Neural cell (in vitro differentiated cells): ENCODE data around the gene ODAM. TPM values are rescaled to one million over a fixed set of nuclear protein-coding genes. Genes with fewer than 3 reads are reported as not detected.

ENCODE experiments used
- H2AFZ ChIP-seq: fragments of 200-600, 300-800 bp; sonication (generic), shearing (Covaris generic); 2 replicates; pipeline ENCODE4 v1.6.0; 2014; ENCODE audit warnings: low read depth, mild to moderate bottlenecking, antibody characterized with exemption, low read length, moderate library complexity
- H3F3A ChIP-seq: fragments of 200-600 bp; shearing (Covaris generic); 2 replicates; pipeline ENCODE4 v1.6.1; 2016; ENCODE audit warnings: mild to moderate bottlenecking, moderate library complexity, mixed read lengths, antibody characterized with exemption, low read length; ENCODE audit not compliant: insufficient read depth, poor library complexity, severe bottlenecking
- H3K27ac ChIP-seq: fragments of 200-600, 300-800 bp; sonication (generic), shearing (Covaris generic); 2 replicates; pipeline ENCODE4 v1.5.1; 2014; ENCODE audit warnings: mild to moderate bottlenecking, low read length, moderate library complexity
- H3K27me3 ChIP-seq: fragments of 300-800, 200-600 bp; sonication (generic), shearing (Covaris generic); 2 replicates; pipeline ENCODE4 v1.6.0; 2014; ENCODE audit warnings: mild to moderate bottlenecking, low read depth, low read length, moderate library complexity; ENCODE audit not compliant: insufficient read depth
- H3K36me3 ChIP-seq: fragments of 300-800, 200-600 bp; sonication (generic), shearing (Covaris generic); 2 replicates; pipeline ENCODE4 v1.5.1; 2014; ENCODE audit warnings: mild to moderate bottlenecking, antibody characterized with exemption, low read length, moderate library complexity; ENCODE audit not compliant: insufficient read depth
- H3K4me2 ChIP-seq: fragments of 300-800, 200-600 bp; sonication (generic), shearing (Covaris generic); 2 replicates; pipeline ENCODE4 v1.6.0; 2014; ENCODE audit warnings: mild to moderate bottlenecking, low read length
- H3K4me3 ChIP-seq: fragments of 300-800, 200-600 bp; sonication (generic), shearing (Covaris generic); 2 replicates; pipeline ENCODE4 v1.5.1; 2014; ENCODE audit warnings: mild to moderate bottlenecking, low read length, moderate library complexity
- H3K79me2 ChIP-seq: fragments of 200-600 bp; shearing (Covaris generic); replicated peaks from 2 replicates; pipeline ENCODE4 v1.6.0; 2014; ENCODE audit warnings: mild to moderate bottlenecking, low read length, moderate library complexity; ENCODE audit not compliant: insufficient read depth
- H3K9ac ChIP-seq: fragments of 300-800, 200-600 bp; sonication (generic), shearing (Covaris generic); 2 replicates; pipeline ENCODE4 v1.6.1; 2016; ENCODE audit warnings: mild to moderate bottlenecking, low read length, mixed read lengths
- H3K9me2 ChIP-seq: fragments of 200-600 bp; shearing (Covaris generic); 2 replicates; pipeline ENCODE4 v1.6.1; 2016; ENCODE audit warnings: mild to moderate bottlenecking, low read length, mixed read lengths; ENCODE audit not compliant: insufficient read depth
- H3K9me3 ChIP-seq: fragments of 200-600, 300-800 bp; sonication (generic), shearing (Covaris generic); 2 replicates; pipeline ENCODE4 v1.6.1; 2016; ENCODE audit warnings: mild to moderate bottlenecking, mixed run types, low read length, moderate library complexity, mixed read lengths
- H4K20me1 ChIP-seq: fragments of 200-600 bp; shearing (Covaris generic); 2 replicates; pipeline ENCODE4 v1.6.1; 2016; ENCODE audit warnings: mild to moderate bottlenecking, mixed run types; ENCODE audit not compliant: insufficient read depth
- CTCF ChIP-seq: fragments of 450-650 bp; IDR thresholded peaks from 2 replicates; pipeline ENCODE4 v1.5.1; 2014; ENCODE audit warnings: antibody characterized with exemption, mild to moderate bottlenecking, moderate library complexity; ENCODE audit not compliant: poor library complexity, severe bottlenecking
- EP300 ChIP-seq: fragments of 450-650 bp; conservative IDR thresholded peaks from 2 replicates; pipeline ENCODE4 v1.6.1; 2014; ENCODE audit warnings: antibody characterized with exemption, mild to moderate bottlenecking, moderate library complexity; ENCODE audit not compliant: poor library complexity, severe bottlenecking
- EZH2 ChIP-seq: fragments of 200-600, 300-800 bp; shearing (Covaris generic), sonication (generic); IDR thresholded peaks from 2 replicates; pipeline ENCODE4 v1.6.1; 2014; ENCODE audit warnings: antibody characterized with exemption, low read length, borderline replicate concordance, mild to moderate bottlenecking; ENCODE audit not compliant: insufficient read depth, poor library complexity, severe bottlenecking
- MXI1 ChIP-seq: fragments of 450-650 bp; conservative IDR thresholded peaks from 2 replicates; pipeline ENCODE4 v1.6.1; 2014; ENCODE audit warnings: antibody characterized with exemption, mild to moderate bottlenecking; ENCODE audit not compliant: poor library complexity, severe bottlenecking
- POLR2AphosphoS5 ChIP-seq: IDR thresholded peaks from 2 replicates; pipeline ENCODE4 v1.6.1; 2012
- RAD21 ChIP-seq: fragments of 450-650 bp; conservative IDR thresholded peaks from 2 replicates; pipeline ENCODE4 v1.6.1; 2014; ENCODE audit warnings: antibody characterized with exemption, mild to moderate bottlenecking, moderate library complexity
- REST ChIP-seq: IDR thresholded peaks from 2 replicates; pipeline ENCODE4 v1.6.1; 2012; ENCODE audit warnings: borderline replicate concordance
- SMC3 ChIP-seq: fragments of 450-650 bp; conservative IDR thresholded peaks from 2 replicates; pipeline ENCODE4 v1.6.1; 2014; ENCODE audit warnings: antibody characterized with exemption, mild to moderate bottlenecking, moderate library complexity; ENCODE audit not compliant: poor library complexity
- TAF1 ChIP-seq: IDR thresholded peaks from 2 replicates; pipeline ENCODE4 v1.6.1; 2012; ENCODE audit warnings: low read depth
- polyA plus RNA-seq: library from polyadenylated mRNA; depleted of rRNA; stranded (reverse); fragments of >200 nt; gene quantifications from 2 replicates; pipeline ENCODE4 v1.2.3, GENCODE V29; 2014

ODAM gene
- polyA plus RNA-seq, 1 donor from 2014 or later, result not detected

GRCh38 chr4:70158576-70158975 is 36.9 kb upstream of the ODAM start:
- H3K27ac ChIP-seq, result no peak overlapping the region
- H3K36me3 ChIP-seq, result no peaks in the 10 kb centered on the region
- no peak overlapping the region for H2AFZ ChIP-seq
- H3K4me2 ChIP-seq, result no peak overlapping the region
- H3K9me2 ChIP-seq, result no peaks in the 10 kb centered on the region
- no peaks in the 10 kb centered on the region for H3K27me3 ChIP-seq
- TF ChIP-seq REST (no peak), EZH2 (no peak), CTCF (no peak)
- no peaks in the 10 kb centered on the region for H3K79me2 ChIP-seq
- H3F3A ChIP-seq, result no peaks in the 10 kb centered on the region
- no peak overlapping the region for H3K9ac ChIP-seq
- no peaks in the 10 kb centered on the region for H4K20me1 ChIP-seq
- H3K4me3 ChIP-seq, result no peak overlapping the region
- no peaks in the 10 kb centered on the region for H3K9me3 ChIP-seq

- no peaks in the 10 kb centered on the region for H3K9me2 ChIP-seq
- no peak overlapping the region for H2AFZ ChIP-seq
Measured at GRCh38 chr4:70177090-70177489, 18.4 kb upstream of the ODAM start.

More at GRCh38 chr4:70177090-70177489, 18.4 kb upstream of the ODAM start:
- Histone ChIP-seq H3K27ac (no peak overlapping the region), H3K9ac (no peak overlapping the region), H3K27me3 (no peaks in the 10 kb centered on the region), H3K79me2 (no peaks in the 10 kb centered on the region), H3K4me3 (no peak overlapping the region), H4K20me1 (no peaks in the 10 kb centered on the region), H3K36me3 (no peaks in the 10 kb centered on the region), H3K4me2 (no peak overlapping the region), H3K9me3 (no peaks in the 10 kb centered on the region), H3F3A (no peaks in the 10 kb centered on the region)
- TF ChIP-seq MXI1 (no peak), EZH2 (no peak), POLR2AphosphoS5 (no peak), SMC3 (no peak), CTCF (no peak), TAF1 (no peak), RAD21 (no peak), EP300 (no peak)
